ENCODE results near the gene SDR42E2.
"Not testable (repeated sequence)": the region's sequence is repeated elsewhere in the genome, so short reads cannot be mapped to it uniquely, and the experiment has no call there.

The SDR42E2 gene

GRCh38 chr16:22216191-22216831 is 54.0 kb downstream of the SDR42E2 start:
- DNase-seq = no peak

- not testable (repeated sequence) for DNase-seq
These were observed 54.5 kb downstream of the SDR42E2 start for GRCh38 chr16:22216832-22217225.

GRCh38 chr16:22217890-22218730 is 55.8 kb downstream of the SDR42E2 start:
- no peak for DNase-seq

GRCh38 chr16:22219389-22220068 is 57.2 kb downstream of the SDR42E2 start:
- DNase-seq = no peak

- DNase-seq = no peak
These were observed 57.7 kb downstream of the SDR42E2 start for GRCh38 chr16:22220069-22220440.

- no peak for DNase-seq
These were observed 58.4 kb downstream of the SDR42E2 start for GRCh38 chr16:22220714-22221113.

DNA sequence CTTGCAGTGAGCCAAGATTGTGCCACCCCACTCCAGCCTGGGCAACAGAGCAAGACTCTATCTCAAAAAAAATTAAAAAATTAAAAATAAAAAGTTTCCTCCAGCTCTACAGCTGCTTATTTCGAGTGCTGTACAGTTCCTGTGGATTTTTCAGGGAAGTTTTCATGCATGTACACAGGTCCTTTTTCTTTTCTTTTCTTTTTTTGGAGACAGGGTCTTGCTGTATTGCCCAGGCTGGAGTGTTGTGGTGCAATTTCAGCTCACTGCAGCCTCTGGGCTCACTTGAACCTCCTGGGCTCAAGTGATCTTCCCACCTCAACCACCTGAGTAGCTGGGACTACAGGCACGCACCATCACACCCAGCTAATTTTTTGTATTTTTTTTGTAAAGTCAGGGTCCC is 59.7 kb downstream of the SDR42E2 start:
- DNase-seq = no peak

DNA sequence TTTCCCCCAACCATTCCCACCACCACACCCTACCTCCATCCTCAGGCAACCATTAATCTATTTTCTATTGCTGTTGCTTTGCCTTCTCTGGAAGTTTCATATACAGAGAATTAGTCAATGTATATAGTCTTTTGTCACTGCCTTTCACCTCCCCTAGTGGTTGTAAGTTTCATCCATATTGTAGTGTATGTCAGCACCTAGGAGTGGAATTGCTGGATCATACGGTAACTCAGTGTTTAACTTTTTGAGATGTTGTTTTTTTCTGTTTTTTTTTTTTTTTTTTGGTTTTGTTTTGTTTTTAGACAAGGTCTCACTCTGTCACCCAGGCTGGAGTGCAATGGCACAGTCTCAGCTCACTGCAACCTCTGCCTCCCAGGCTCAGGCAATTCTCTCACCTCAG is 60.7 kb downstream of the SDR42E2 start:
- DNase-seq = no peak

DNA sequence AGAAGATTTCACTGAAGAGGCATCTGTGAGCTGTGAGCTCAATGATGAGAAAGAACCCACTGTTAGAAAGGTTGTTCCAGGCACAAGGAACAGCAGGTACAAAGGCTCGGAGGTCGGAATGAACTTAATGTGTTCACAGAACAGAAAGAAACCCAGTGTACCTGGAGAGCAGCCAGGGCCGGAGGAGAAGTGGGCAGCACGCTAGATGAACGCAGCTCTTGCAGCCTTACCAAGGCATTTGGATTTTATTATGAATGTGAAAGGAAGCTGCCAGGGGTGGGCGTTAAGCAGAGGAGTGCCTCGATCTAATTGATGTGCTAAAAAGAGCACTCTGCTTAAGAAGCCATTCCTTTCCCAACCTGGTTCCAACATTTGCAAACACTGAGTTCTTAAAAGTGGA is 62.8 kb downstream of the SDR42E2 start:
- DNase-seq = no peak

DNA sequence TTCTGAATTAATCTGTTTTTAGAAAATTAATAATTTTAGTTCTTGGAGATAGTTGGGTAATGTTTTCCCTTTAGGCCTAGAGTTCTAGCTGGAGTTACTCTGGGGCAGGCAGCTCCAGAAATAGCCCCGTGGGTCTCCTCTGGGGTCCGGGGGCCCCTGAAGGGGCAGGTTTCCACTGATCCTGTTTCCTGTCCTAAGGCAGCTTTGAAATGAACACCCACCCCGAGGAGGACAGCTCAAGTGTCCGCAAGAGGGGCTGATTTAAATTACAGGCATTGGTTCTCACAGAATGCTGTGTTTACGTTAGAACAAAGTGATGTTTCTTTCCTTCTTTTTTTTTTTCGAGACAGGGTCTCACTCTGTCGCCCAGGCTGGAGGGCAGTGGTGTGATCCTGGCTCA is 67.6 kb downstream of the SDR42E2 start:
- DNase-seq = no peak

GRCh38 chr16:22232277-22233036 is 70.2 kb downstream of the SDR42E2 start:
- no peak for DNase-seq

- no peak for DNase-seq
These were observed 70.7 kb downstream of the SDR42E2 start for GRCh38 chr16:22233037-22233372.

GRCh38 chr16:22235839-22236745 is 73.8 kb downstream of the SDR42E2 start:
- DNase-seq = no peak

DNA sequence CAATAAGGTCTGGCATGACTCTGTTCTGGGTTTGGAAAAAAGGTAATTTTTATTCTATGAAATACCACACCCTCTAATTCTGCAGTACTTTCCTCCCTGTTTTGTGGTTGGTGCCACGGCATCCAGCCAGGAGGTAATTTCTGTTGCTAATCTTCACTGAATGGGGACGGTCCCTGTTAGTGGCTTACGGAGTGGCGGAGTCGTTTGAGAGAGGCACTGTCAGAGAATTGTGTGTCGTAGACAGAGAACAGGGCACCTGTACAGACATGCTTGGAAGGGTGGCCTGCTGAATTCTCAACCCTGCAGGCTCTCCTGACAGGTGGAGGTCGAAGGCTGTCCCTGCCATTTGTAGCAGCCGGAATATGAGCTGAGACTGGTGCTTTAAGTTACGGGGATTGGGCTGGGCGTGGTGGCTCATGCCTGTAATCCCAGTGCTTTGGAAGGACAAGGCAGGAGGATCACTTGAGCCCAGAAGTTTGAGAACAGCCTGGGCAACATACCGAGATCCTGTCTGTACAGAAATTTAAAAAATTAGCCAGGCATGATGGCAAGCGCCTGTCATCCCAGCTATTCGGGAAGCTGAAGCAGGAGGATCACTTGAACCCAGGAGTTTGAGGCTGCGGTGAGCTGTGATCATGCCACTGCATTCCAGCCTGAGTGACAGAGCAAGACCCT is 77.0 kb downstream of the SDR42E2 start:
- DNase-seq = no peak

GRCh38 chr16:22240023-22240710 is 77.9 kb downstream of the SDR42E2 start:
- DNase-seq = no peak
